RWPE1 (cell line): ENCODE results near the gene PLEKHA7.
"Not testable (repeated sequence)": the region's sequence is repeated elsewhere in the genome, so short reads cannot be mapped to it uniquely, and the experiment has no call there.

Experiments used
- CTCF ChIA-PET: fragments of 350-600 bp; sonication (Branson Sonifier 250); formaldehyde crosslinking; extraction: SDS; loops from one replicate; lab custom pipeline; 2021; lab: Yijun Ruan, JAX
- POLR2A ChIA-PET: fragments of 400-600 bp; formaldehyde crosslinking; extraction: SDS; loops from one replicate; lab custom pipeline; 2020; ENCODE audit warnings: antibody characterized with exemption; ENCODE audit not compliant: low non-redundant PET; lab: Yijun Ruan, JAX
- DNase-seq: peaks from one replicate; pipeline ENCODE4 v3.0.0; 2012; ENCODE audit warnings: low spot score
- H3K27ac ChIP-seq: fragments of 450-650 bp; 2 replicates; pipeline ENCODE4 v1.5.1; 2017
- CTCF ChIP-seq: fragments of 450-650 bp; conservative IDR thresholded peaks from 2 replicates; pipeline ENCODE4 v1.5.1; 2017; ENCODE audit warnings: low read depth, mild to moderate bottlenecking

The PLEKHA7 gene

GRCh38 chr11:16973338-16973964 lies 40.8 kb downstream of the PLEKHA7 start:
- CTCF ChIA-PET = no interaction called here
- POLR2A ChIA-PET = no interaction called here
- DNase-seq = no peak

GRCh38 chr11:16969010-16969999 lies 44.9 kb downstream of the PLEKHA7 start:
- TF ChIP-seq CTCF = no peak
- ChIA-PET POLR2A (no interaction called here), CTCF (interaction anchor here (0.9 to 1.1 kb wide), 2 partner anchors 26 to 149 kb away, joined by 3 read pairs; no protein-coding TSS in a partner anchor)
- no peak for DNase-seq
- H3K27ac ChIP-seq = no peak overlapping the region

More at GRCh38 chr11:16973338-16973964, 40.8 kb downstream of the PLEKHA7 start:
- H3K27ac ChIP-seq = no peak overlapping the region
- no peak for TF ChIP-seq CTCF

GRCh38 chr11:16968196-16968595 lies 46.0 kb downstream of the PLEKHA7 start:
- ChIA-PET POLR2A (no interaction called here), CTCF (no interaction called here)
- TF ChIP-seq CTCF = no peak
- H3K27ac ChIP-seq = no peak overlapping the region
- no peak for DNase-seq

GRCh38 chr11:16966930-16967671 lies 47.1 kb downstream of the PLEKHA7 start:
- POLR2A ChIA-PET = interaction anchor here (0.5 kb wide), 1 partner anchor 68 kb away, joined by 5 read pairs; no protein-coding TSS in a partner anchor
- CTCF ChIA-PET = interaction anchor here (0.6 kb wide), 1 partner anchor 94 kb away, joined by 3 read pairs; no protein-coding TSS in a partner anchor

GRCh38 chr11:16964501-16964900 lies 49.7 kb downstream of the PLEKHA7 start:
- DNase-seq = no peak
- TF ChIP-seq CTCF = no peak
- ChIA-PET CTCF (no interaction called here), POLR2A (no interaction called here)
- H3K27ac ChIP-seq = no peak overlapping the region

More at GRCh38 chr11:16966930-16967671, 47.1 kb downstream of the PLEKHA7 start:
- no peak for DNase-seq
- TF ChIP-seq CTCF = no peak
- no peak overlapping the region for H3K27ac ChIP-seq

- H3K27ac ChIP-seq = no peak overlapping the region
- DNase-seq = no peak
- ChIA-PET POLR2A (no interaction called here), CTCF (interaction anchor here (0.5 kb wide), 1 partner anchor 17 kb away, joined by 3 read pairs; no protein-coding TSS in a partner anchor)
- TF ChIP-seq CTCF = no peak
Observed at GRCh38 chr11:16963316-16963876, 50.8 kb downstream of the PLEKHA7 start.

- H3K27ac ChIP-seq, DNase-seq, CTCF ChIA-PET, POLR2A ChIA-PET: not testable (repeated sequence)
Observed at GRCh38 chr11:16962589-16962988, 51.6 kb downstream of the PLEKHA7 start.
